GM12878 (cell line): Measurements from ENCODE around the gene COL26A1. TPM values are rescaled to one million over a fixed set of nuclear protein-coding genes. Genes with fewer than 3 reads are reported as not detected.

Experiments used
- ATAC-seq: fragments of 200-7000 bp; cut with Tn5 transposase; 3 replicates; pipeline ENCODE4 v1.9.1; 2020; ENCODE audit warnings: mild to moderate bottlenecking, moderate library complexity
- BruUV-seq: library from RNA; stranded (reverse); fragments of 400-500 nt; replicated peaks from 2 replicates; lab custom pipeline; 2021; lab: Mats Ljungman, UMichigan
- CTCF ChIA-PET: fragments of 300-600 bp; sonication (Branson Sonifier 250); formaldehyde crosslinking; extraction: SDS; loops from one replicate; lab custom pipeline; 2021; ENCODE audit warnings: inconsistent platforms; lab: Yijun Ruan, JAX
- POLR2A ChIA-PET: fragments of 350-600 bp; formaldehyde crosslinking; extraction: SDS; loops from one replicate; lab custom pipeline; 2021; ENCODE audit warnings: inconsistent platforms; lab: Charles Lee
- RAD21 ChIA-PET: fragments of 300-600 bp; sonication (Branson Sonifier 250); formaldehyde crosslinking; loops from one replicate; lab custom pipeline; 2023; ENCODE audit warnings: antibody characterized with exemption; ENCODE audit not compliant: unreplicated experiment; lab: Charles Lee
- SMC1A ChIA-PET: fragments of 300-600 bp; sonication (Branson Sonifier 250); formaldehyde crosslinking; loops from one replicate; lab custom pipeline; 2023; ENCODE audit not compliant: unreplicated experiment, uncharacterized antibody; lab: Charles Lee
- DNase-seq: peaks from one replicate; pipeline ENCODE4 v3.0.0-alpha.2; 2011; ENCODE audit warnings: low read depth, low spot score
- FAIRE-seq: peaks from 3 replicates; lab custom pipeline; 2011; peaks lifted over from hg19 to GRCh38; lab: Jason Lieb, UNC
- H2AFZ ChIP-seq: 2 replicates; pipeline ENCODE4 v1.6.0; 2011; ENCODE audit warnings: low read depth, low read length, control low read depth; ENCODE audit not compliant: control insufficient read depth
- H3K27ac ChIP-seq: 2 replicates; pipeline ENCODE4 v1.5.1; 2011; ENCODE audit warnings: control low read depth; ENCODE audit not compliant: control insufficient read depth, insufficient read depth
- H3K27me3 ChIP-seq, 2 experiments: replicated peaks in 1 of 2; 2 replicates each; pipeline versions ENCODE4 v1.6.0 to v1.6.1; 2011; ENCODE audit warnings: low read length in 1 of 2; ENCODE audit not compliant: control insufficient read depth in 2 of 2, insufficient read depth in 2 of 2
- H3K36me3 ChIP-seq, 2 experiments: 2 replicates each; pipeline ENCODE4 v1.5.1; 2011; ENCODE audit warnings: low read length in 1 of 2; ENCODE audit not compliant: control insufficient read depth in 2 of 2, insufficient read depth in 2 of 2
- H3K4me1 ChIP-seq: 2 replicates; pipeline ENCODE4 v1.6.1; 2011; ENCODE audit warnings: mild to moderate bottlenecking, low read length, moderate library complexity, mixed read lengths; ENCODE audit not compliant: control insufficient read depth, insufficient read depth
- H3K4me2 ChIP-seq: 2 replicates; pipeline ENCODE4 v1.6.0; 2011; ENCODE audit warnings: control low read depth; ENCODE audit not compliant: control insufficient read depth, insufficient read depth
- H3K4me3 ChIP-seq: fragments of 200-600 bp; sonication (generic); 2 replicates; pipeline ENCODE4 v1.5.1; 2016
- H3K79me2 ChIP-seq: 2 replicates; pipeline ENCODE4 v1.6.0; 2011; ENCODE audit warnings: low read length; ENCODE audit not compliant: control insufficient read depth, insufficient read depth
- H3K9ac ChIP-seq: 2 replicates; pipeline ENCODE4 v1.8.0; 2011; ENCODE audit warnings: low read length, control low read depth, mixed read lengths; ENCODE audit not compliant: control insufficient read depth, insufficient read depth
- H3K9me3 ChIP-seq: replicated peaks from 3 replicates; pipeline ENCODE4 v1.5.1; 2011; ENCODE audit warnings: mild to moderate bottlenecking, low read length; ENCODE audit not compliant: control insufficient read depth, insufficient read depth
- H4K20me1 ChIP-seq: 2 replicates; pipeline ENCODE4 v1.6.0; 2011; ENCODE audit not compliant: control insufficient read depth, insufficient read depth
- NFIC ChIP-seq: IDR thresholded peaks from 2 replicates; pipeline ENCODE4 v1.6.1; 2012; ENCODE audit warnings: low read depth, mild to moderate bottlenecking, inconsistent platforms, low read length, moderate library complexity
- NR2C2 ChIP-seq: IDR thresholded peaks from 2 replicates; pipeline ENCODE4 v1.6.1; 2011; ENCODE audit warnings: borderline replicate concordance, low read depth; ENCODE audit not compliant: control insufficient read depth, insufficient read length
- PAX8 ChIP-seq: fragments of 450-650 bp; IDR thresholded peaks from 2 replicates; pipeline ENCODE4 v1.6.1; 2017; ENCODE audit warnings: mild to moderate bottlenecking, moderate library complexity
- PML ChIP-seq: IDR thresholded peaks from 2 replicates; pipeline ENCODE4 v1.6.1; 2012; ENCODE audit warnings: low read length, inconsistent platforms
- PRDM15 ChIP-seq: fragments of 450-650 bp; formaldehyde crosslinking; IDR thresholded peaks from 2 replicates; pipeline ENCODE4 v1.4.0; 2020; ENCODE audit warnings: mild to moderate bottlenecking, moderate library complexity
- RAD21 ChIP-seq: IDR thresholded peaks from 2 replicates; pipeline ENCODE4 v1.6.1; 2011; ENCODE audit warnings: mild to moderate bottlenecking, low read depth, low read length, moderate library complexity; ENCODE audit not compliant: insufficient read depth
- SMC3 ChIP-seq: IDR thresholded peaks from 2 replicates; pipeline ENCODE4 v1.6.1; 2011; ENCODE audit warnings: low read length, improper control_type of control experiment, borderline replicate concordance
- SREBF1 ChIP-seq: IDR thresholded peaks from 2 replicates; pipeline ENCODE4 v1.6.1; 2012; ENCODE audit warnings: mild to moderate bottlenecking, low read length
- STAT1 ChIP-seq: fragments of 450-650 bp; conservative IDR thresholded peaks from 2 replicates; pipeline ENCODE4 v1.6.1; 2014; ENCODE audit warnings: antibody characterized with exemption, mild to moderate bottlenecking
- TARDBP ChIP-seq: IDR thresholded peaks from 2 replicates; pipeline ENCODE4 v1.6.1; 2016; ENCODE audit warnings: borderline replicate concordance
- ZNF217 ChIP-seq: fragments of 450-650 bp; IDR thresholded peaks from 2 replicates; pipeline ENCODE4 v1.6.1; 2017; ENCODE audit warnings: antibody characterized with exemption, mild to moderate bottlenecking
- ZNF592 ChIP-seq: fragments of 450-650 bp; IDR thresholded peaks from 2 replicates; pipeline ENCODE4 v1.6.1; 2017; ENCODE audit warnings: mild to moderate bottlenecking, moderate library complexity
- WGBS: methylation state at CpG from one replicate; pipeline ENCODE4 v1.1.6; 2016; ENCODE audit warnings: low lambda C conversion rate; ENCODE audit not compliant: insufficient replicate concordance, insufficient coverage; ENCODE audit errors: missing lambda C conversion rate; 5-methylcytosine and 5-hydroxymethylcytosine counted together
- in situ Hi-C: fragments of 300-500 bp; cut with MboI; formaldehyde crosslinking; loops from 9 replicates; pipeline ENCODE4 v1.14.3; 2018; ENCODE audit warnings: mixed read lengths
- intact Hi-C: fragments of 100-400 bp; cut with micrococcal nuclease; formaldehyde crosslinking; loops from one replicate; pipeline ENCODE4 v1.14.2; 2022; ENCODE audit not compliant: unreplicated experiment
- polyA plus RNA-seq, 11 experiments: library from polyadenylated mRNA; depleted of rRNA in 4 of 11; unstranded in 6 of 11; stranded (reverse) in 5 of 11; fragments of >200 nt; fragmentation: Nextera tagmentation in 4 of 11; fragmentation: Illumina TruSeq in 1 of 11; extraction: Ambion mirVana in 4 of 11; extraction: Trizol in 1 of 11; gene quantifications; 1 replicate in 1 of 11; 2 replicates in 10 of 11; pipeline versions ENCODE4 v1.2.1 to v1.2.3, GENCODE V29; 2011 to 2016; ENCODE audit warnings: inconsistent platforms in 2 of 11, missing spikeins in 2 of 11, low read depth in 1 of 11
- total RNA-seq, 4 experiments: library from RNA; depleted of rRNA in 3 of 4; stranded (reverse); fragments of >200 nt in 3 of 4; fragmentation: Illumina TruSeq in 1 of 4; extraction: Trizol in 1 of 4; gene quantifications; 2 replicates each; pipeline versions ENCODE4 v1.2.1 to v1.2.3, GENCODE V29; 2013 to 2021
- TF ChIP-seq, protein P1 (sequence below): fragments of 450-650 bp; formaldehyde crosslinking; IDR thresholded peaks from 2 replicates; pipeline ENCODE4 v1.4.0; 2022; ENCODE audit warnings: mild to moderate bottlenecking, moderate library complexity

The COL26A1 gene
- total and polyA plus RNA-seq, 10 of the 15 experiments (the other 5 are each of a cell fraction or from before 2014, with no cell fraction given) = 0.08 TPM; not detected in 9

DNA sequence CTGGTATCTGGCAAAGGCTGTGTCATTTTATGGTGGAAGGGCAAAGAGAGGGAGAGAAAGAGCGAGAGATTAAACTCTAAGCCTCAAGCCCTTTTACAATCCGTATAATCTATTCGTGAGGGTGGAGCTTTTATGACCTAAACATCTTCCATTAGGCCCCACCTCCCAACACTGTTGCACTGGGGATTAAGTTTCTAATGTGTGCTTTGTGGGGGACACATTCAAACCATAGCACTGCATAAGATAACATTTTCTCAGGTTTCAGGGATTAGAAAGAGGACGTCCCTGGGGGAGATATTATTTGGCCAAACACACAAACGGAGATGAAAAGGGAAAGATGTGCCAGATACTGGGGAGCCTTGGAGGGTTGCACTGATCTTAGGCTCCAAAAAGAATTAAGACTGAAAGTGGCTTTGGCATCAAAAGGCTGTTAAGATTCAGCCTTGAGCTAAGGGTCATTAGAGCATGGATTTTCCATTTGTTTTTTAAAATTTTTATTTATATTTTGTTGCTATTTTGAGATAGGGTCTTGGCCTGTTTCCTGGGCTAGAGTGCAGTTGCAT is 19.0 kb downstream of the COL26A1 start:
- Histone ChIP-seq H3K4me1 (no peaks in the 10 kb centered on the region), H3K9ac (no peak overlapping the region), H3K4me2 (no peak overlapping the region), H4K20me1 (no peaks in the 10 kb centered on the region), H3K36me3 (no peaks in the 10 kb centered on the region), H3K9me3 (no peaks in the 10 kb centered on the region), H3K79me2 (no peaks in the 10 kb centered on the region), H3K27me3 (no peaks in the 10 kb centered on the region; a peak in 1 of 4 replicates), H3K27ac (no peak overlapping the region), H2AFZ (no peak overlapping the region), H3K4me3 (no peak overlapping the region)
- CTCF ChIA-PET = interaction anchor here (0.8 to 1.4 kb wide), 3 partner anchors 17 to 99 kb away, joined by 3 to 7 read pairs (median 3); no protein-coding TSS in a partner anchor
- RAD21 ChIA-PET = no interaction called here
- WGBS = 30% methylated on average over 5 of the region's 5 CpGs
- ATAC-seq (no peak), DNase-seq (no peak), FAIRE-seq (no peak)
- POLR2A ChIA-PET = interaction anchor here (0.6 kb wide), 1 partner anchor 13 kb away, joined by 6 read pairs; no protein-coding TSS in a partner anchor
- in situ Hi-C loops (no loop called here), intact Hi-C loops (no loop called here)
- SMC1A ChIA-PET = interaction anchor here (1.2 to 1.7 kb wide), 2 partner anchors 9 to 26 kb away, joined by 3 read pairs; no protein-coding TSS in a partner anchor
- no TSS peak for BruUV-seq
- TF ChIP-seq PML = no peak
- no peak for TF ChIP-seq PAX8
- no peak for TF ChIP-seq TARDBP
- TF ChIP-seq, protein P1, sequence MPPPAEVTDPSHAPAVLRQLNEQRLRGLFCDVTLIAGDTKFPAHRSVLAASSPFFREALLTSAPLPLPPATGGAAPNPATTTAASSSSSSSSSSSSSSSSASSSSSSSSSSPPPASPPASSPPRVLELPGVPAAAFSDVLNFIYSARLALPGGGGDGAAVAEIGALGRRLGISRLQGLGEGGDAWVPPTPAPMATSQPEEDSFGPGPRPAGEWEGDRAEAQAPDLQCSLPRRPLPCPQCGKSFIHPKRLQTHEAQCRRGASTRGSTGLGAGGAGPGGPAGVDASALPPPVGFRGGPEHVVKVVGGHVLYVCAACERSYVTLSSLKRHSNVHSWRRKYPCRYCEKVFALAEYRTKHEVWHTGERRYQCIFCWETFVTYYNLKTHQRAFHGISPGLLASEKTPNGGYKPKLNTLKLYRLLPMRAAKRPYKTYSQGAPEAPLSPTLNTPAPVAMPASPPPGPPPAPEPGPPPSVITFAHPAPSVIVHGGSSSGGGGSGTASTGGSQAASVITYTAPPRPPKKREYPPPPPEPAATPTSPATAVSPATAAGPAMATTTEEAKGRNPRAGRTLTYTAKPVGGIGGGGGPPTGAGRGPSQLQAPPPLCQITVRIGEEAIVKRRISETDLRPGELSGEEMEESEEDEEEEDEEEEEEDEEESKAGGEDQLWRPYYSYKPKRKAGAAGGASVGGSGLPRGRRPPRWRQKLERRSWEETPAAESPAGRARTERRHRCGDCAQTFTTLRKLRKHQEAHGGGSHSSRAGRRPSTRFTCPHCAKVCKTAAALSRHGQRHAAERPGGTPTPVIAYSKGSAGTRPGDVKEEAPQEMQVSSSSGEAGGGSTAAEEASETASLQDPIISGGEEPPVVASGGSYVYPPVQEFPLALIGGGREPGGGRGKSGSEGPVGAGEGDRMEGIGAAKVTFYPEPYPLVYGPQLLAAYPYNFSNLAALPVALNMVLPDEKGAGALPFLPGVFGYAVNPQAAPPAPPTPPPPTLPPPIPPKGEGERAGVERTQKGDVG (CRISPR knock-in tag) = no peak
- no peak for TF ChIP-seq SMC3
- TF ChIP-seq NFIC = no peak
- TF ChIP-seq PRDM15 (CRISPR knock-in tag) = no peak
- no peak for TF ChIP-seq NR2C2
- TF ChIP-seq ZNF592 = no peak
- no peak for TF ChIP-seq SREBF1
- TF ChIP-seq ZNF217 = no peak
- TF ChIP-seq STAT1 = no peak
- TF ChIP-seq RAD21 = no peak
